Stimulated activated CD4-positive, alpha-beta T cell treated with anti-CD3 and anti-CD28 coated beads, Interleukin-2, amount 100 ng/mL, for 4 hours (primary cell): ENCODE results near the gene MGAT5.
"Not testable (repeated sequence)": the region's sequence is repeated elsewhere in the genome, so short reads cannot be mapped to it uniquely, and the experiment has no call there.

Experiments used
- DNase-seq: peaks from one replicate; pipeline ENCODE4 v3.0.0-alpha.2; 2020; ENCODE audit warnings: low read depth

Gene MGAT5

GRCh38 chr2:134470561-134471168 lies 216.8 kb downstream of the MGAT5 start:
- DNase-seq: no peak

DNA sequence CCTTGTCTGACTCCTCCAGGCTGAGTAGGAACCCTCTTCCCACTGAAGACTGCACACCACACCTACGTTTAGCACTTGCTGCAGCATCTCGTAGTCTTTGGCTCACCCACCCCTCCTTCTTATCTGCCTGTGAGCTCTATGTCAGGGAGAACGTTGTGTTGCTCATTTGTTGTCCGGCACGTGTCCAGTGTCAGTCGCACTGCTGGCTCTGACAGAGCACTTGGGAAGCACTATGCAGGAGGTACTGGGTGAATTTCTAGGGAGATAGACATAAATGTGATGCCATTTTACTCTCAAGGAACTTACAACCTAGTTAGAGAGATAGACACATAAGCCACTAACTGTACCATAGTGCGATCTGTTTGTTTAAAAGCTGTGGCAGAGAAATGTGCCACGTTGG lies 223.1 kb downstream of the MGAT5 start:
- not testable (repeated sequence) for DNase-seq

DNA sequence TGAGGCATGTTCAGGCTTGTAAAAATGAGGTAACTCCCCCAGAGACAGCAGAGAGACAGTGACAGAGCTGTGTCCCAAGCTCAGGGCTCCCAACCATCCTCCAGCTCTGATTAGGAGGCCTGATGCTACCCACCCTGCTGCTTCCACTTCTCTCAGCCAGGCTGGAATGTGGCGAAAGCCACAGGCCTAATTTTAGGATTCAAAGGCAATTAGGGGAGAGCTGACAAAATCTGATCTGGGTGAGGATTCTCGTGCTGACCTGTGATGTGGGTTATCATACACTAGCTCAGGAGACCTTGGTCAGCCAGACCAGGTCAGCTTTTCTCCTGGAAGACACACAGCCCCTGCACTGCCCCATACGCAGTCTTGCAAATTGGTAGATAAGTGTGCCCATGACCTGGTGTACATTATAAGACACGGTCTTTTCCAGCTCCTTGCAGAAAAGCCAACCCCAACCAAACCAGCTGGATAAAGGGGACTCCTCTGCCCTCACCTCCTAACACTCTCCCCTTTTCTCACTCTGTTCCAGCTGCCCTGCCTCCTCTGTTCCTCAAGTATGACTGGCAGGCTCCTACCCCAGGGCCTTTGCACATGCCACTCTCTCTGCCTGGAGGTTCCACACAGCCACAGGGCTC lies 225.9 kb downstream of the MGAT5 start:
- DNase-seq: no peak

GRCh38 chr2:134482131-134482723 lies 228.4 kb downstream of the MGAT5 start:
- DNase-seq: no peak

DNA sequence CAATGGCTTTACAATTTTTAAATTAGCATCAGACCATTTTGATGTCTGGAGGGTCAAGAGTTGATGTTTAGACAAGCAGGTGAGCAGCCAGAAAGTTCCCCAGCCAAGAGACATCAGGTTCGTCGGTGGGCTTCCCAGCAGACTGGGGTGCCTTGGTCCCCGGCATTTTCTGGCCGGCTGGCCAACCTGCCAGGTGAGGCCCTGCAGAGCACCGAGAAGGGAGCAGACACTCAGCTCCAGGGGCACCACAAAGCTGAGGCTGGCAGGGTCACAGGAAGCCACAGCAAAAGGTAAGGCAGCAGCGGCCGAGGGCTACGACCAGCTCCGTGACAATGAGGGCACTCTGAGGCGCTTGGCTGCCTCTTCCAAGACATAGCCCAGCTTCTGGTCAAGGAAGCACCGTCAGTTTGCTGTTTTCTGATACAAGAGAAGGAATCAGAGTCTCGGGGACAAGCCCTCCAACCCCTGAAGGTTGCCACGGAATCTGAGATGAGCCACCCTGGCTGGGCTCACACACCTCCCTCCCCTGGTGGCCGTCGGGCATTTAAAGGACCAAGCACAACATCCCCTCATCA lies 229.0 kb downstream of the MGAT5 start:
- no peak for DNase-seq

- no peak for DNase-seq
These were observed 236.0 kb downstream of the MGAT5 start for GRCh38 chr2:134489732-134490384.

GRCh38 chr2:134490559-134490958 lies 236.7 kb downstream of the MGAT5 start:
- DNase-seq: no peak

GRCh38 chr2:134491022-134491421 lies 237.2 kb downstream of the MGAT5 start:
- no peak for DNase-seq

GRCh38 chr2:134491771-134492441 lies 238.0 kb downstream of the MGAT5 start:
- no peak for DNase-seq

GRCh38 chr2:134493797-134494196 lies 239.9 kb downstream of the MGAT5 start:
- no peak for DNase-seq

DNA sequence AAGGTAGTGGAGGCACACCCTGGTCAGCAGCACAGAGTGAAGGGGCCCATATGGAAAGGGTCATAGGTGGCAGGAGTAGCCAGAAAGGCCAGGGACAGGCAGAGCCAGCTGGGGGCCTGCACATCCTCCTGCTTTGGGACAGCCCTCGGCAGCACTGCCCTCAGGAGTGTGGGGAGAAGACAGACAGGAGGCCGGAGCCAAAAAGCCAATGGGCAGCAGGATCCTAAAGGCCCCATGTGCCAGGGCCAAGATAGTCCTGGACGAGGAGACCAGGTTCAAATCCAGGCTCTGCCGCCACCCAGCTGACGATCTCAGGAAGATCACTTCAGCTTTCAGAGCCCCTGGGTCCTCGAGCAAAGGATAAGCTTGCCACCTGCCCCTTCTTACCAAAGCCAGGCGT lies 244.8 kb downstream of the MGAT5 start:
- no peak for DNase-seq

GRCh38 chr2:134499307-134499926 lies 245.5 kb downstream of the MGAT5 start:
- no peak for DNase-seq

DNA sequence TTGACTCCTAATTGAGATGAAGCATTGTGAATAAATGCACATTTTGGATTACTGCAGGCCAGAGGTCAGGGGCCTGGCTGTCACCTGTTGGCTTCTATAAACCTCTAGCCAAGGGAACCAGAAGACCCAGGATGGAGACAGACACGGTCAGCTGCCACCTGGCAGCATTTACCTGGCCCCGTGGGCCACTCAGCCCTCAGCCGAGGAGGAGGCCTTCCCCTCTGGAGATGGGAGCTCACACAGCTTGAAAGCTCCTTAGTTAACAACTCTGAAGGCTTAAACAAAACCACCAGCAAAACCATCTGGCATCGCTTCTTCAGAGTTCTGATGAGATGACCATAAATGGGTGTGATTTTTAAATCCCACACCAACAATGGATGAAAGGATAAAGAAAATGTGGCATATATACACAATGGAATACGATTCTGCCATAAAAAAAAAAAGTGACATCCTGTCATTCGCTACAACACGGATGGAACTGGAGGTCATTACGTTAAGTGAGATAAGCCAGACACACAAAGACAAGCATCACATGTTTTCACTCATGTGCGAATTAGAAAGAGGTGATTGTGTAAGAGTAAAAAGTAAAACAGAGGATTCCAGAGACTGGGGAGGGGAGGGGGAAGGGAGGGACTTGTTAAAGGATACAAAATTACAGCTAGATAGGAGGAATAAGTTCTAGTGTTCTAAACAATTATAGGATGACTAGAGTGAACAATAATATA lies 246.5 kb downstream of the MGAT5 start:
- DNase-seq: no peak

DNA sequence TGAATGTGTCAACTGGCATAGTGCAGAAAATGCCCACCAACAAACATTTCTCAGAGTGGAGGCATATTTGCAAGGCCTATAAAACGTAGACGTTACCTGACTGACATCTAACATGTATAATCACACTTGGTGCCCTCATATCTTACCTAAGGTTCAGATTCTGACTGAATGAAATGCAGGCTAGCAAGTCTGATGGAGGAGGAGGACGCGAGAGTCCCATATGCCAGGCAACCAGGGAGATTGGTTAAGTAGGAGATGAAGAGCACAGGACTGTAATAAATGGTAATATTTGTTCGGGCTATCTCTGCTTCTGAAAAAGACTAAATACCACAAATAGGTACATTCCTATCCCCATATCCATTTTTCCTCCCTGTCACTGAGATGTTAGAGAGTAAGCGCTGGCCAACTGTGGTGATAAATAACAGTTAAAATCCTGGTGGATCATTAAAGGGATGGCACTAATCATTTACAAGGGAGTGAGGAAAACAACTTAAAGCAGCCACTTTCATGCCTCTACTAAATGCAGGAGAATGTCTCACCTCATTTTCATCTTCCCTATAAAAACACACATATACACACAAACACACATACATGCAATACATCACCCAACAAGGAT lies 247.7 kb downstream of the MGAT5 start:
- no peak for DNase-seq

DNA sequence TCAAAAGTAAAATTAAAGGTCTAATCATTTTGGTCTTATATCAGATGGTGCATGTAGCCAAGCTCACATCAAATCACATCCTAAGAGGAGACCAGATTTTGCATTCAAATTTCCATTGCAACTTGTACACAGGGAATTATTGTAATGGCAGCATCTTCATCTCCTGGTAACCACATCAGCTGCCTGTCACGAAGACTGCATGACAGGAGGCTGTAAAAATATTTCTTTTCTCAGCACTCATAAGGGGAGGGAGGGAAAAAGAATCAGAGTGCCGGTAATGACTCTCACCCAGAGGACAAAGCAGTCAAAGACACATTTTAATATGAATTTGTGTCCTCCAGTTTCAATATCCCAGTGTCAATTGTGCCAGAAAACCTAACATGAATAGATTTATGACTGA lies 248.2 kb downstream of the MGAT5 start:
- DNase-seq: no peak
